HG03060 (cell line): ENCODE measurements around the gene SMCHD1.
A peak's percentile ranks its signal among the peaks of the same experiment; 100 is the strongest.

Experiments
- ATAC-seq: cut with Tn5 transposase; IDR thresholded peaks from one replicate; pipeline ENCODE4 v1.9.1; 2021; ENCODE audit warnings: low read depth, moderate number of reproducible peaks; ENCODE audit not compliant: unreplicated experiment

Gene SMCHD1

GRCh38 chr18:2655178-2655953 lies at the start of gene SMCHD1:
Gene SMCHD1, plus strand, starts transcription at chr18:2655726. Its CDS starts 350 bp downstream, at chr18:2656076.
- peak; percentile 32 for ATAC-seq

DNA sequence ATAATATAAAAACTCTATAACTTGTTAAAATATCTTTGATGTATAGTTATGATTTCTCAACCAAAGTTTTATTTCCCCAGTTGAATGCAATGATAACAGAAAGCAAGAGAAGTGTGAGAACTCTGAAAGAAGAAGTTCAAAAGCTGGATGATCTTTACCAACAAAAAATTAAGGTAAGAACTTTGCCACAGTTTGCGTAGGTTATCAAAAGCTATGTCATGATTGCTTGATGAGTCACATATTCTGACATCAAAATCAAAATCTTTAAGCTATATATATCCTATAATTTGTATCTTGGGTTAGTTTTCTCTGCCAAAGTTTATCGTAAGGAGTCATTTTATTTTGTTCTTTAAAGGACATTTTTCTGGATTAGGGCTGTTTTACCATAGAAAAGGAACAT lies 49.2 kb upstream of the SMCHD1 start:
- ATAC-seq, result no peak

DNA sequence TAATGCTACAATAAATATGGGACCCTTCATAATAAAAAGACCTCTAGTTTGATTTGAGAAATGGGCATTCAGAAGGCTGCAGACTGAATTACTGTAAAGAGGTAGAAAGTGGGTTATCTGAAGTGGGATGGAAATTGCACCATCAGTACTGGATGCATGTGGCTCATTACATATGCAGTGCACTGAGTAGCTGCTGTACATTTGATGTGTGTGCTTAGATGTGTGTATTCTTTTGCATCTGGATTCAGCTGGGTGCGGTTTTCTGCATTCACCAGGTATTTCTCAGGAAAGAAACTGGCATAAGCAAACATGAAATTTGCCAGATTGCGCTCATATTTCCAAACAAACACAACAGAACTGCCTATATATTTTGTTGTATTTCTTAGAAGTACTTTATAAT lies 45.9 kb upstream of the SMCHD1 start:
- ATAC-seq, result no peak

- ATAC-seq, result no peak
These were observed 45.0 kb upstream of the SMCHD1 start for GRCh38 chr18:2610549-2610948.

DNA sequence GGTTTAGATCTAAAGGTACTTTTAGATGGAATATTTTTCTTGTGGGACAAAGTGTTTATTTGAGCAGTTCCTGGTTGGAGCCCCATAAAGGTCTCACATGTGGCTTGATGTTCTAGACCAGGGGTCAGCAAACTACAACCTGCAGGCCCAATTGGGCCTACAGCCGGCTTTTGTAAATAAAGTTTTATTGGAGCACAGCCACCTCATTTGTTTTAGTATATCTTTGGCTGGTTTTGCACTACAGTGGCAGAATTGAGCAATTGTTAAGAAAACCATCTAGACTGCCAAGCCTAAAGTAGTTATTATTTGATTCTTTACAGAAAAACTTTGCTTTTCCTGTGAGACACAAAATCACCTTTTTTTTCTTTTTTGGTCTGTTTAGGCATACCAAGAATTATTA lies 42.5 kb upstream of the SMCHD1 start:
- no peak for ATAC-seq

DNA sequence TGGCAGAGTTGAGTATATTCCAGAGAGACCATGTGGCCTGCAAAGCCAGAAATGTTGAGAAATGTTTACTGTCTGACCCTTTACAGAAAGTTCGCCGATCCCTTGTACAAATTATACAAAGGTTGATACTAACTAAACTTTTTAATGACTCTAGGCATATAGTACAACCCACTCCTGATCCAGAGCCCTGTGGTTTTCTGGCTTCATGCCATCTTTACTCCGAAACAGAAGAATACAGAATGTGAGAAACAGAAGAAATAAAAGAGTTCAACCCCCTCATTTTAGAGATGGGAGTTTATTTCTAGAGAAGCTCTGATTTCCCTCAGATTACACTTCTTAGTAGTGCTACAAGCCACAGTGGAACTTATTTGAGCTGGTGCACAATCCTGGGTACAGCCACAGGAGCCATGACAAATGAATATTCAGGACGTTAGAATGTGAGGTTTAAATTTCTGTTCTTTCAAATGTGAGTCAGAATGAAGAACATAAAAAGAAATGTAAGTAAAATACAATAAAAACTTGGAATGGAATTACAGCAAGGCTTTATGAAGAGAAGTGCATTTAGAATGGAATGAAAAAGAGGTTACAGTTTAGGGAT lies 38.0 kb upstream of the SMCHD1 start:
- no peak for ATAC-seq

GRCh38 chr18:2618009-2618408 lies 37.5 kb upstream of the SMCHD1 start:
- no peak for ATAC-seq

DNA sequence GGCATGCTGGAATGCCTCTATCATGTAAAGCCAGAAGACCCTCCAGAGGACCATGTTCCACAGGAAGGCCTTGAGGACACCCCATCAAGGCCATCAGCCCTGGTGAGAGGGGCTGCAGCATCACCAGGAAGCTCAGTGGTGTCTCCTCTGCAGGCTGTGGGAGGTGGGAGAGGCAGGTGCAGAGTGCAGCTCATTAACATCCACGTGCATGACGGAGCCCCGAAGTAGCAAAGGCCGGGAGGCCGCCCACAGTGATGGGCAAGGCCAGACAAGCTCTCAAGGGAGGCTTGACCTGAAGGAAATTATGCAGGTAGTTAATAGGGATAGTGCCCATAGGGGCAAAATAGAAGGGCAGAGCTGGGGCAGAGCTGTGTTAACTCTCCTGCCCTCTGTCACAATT lies 30.3 kb upstream of the SMCHD1 start:
- ATAC-seq, result no peak

DNA sequence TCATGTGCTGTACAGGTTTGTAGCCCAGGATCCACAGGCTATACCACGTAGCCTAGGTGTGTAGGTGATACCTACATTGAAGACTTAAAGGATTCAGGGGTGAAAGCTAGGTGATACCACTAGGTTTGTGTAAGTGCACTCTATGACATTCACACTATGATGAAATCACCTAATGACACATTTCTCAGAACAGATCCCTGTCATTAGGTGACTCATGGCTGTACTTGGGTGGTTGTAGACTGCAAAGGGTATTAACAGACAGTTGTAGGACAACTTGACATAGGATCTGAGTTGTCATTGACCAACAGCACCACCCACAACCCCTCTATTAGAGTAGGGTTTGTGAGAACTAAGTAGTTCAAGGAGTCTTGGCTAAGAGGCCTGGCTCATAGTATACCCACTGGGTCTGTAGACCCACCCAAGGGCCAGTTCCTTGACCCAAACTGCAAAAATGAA lies 27.7 kb upstream of the SMCHD1 start:
- ATAC-seq, result no peak

DNA sequence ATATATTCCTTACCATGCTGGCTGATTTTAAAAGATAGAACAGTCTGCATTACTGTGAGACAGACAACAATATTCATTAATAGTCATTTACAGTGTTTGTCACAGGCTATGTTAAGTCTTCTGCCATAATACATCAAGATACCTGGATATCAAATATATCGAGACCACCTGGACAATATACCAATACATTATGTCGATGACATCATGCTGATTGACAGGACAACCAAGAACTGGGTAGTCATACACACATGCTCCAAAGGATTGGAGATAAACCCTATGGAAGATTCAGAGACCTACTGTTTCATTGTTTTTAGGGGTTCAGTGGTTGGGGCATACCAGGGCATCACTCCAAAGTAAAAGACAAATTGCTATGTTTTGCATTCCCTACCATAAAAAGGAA lies 26.5 kb upstream of the SMCHD1 start:
- no peak for ATAC-seq

DNA sequence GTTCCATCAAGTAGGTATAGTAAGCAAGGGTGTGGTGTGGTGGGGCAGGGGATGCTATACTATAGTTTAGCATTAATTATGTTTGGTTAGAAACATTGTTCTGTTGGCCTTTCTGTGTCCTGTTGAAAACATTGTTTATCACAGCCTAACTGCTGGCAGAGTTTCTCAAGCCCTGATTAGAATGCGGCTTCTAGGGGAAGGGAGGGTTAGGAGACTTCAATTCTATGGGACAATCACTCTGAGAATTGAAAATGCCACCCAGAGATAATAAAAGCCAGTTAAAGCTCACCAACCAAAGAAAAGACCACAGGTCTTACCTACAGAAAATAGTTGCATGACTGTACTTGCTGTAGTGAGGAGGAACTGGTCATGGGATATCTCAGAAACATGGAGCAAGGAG lies 19.9 kb upstream of the SMCHD1 start:
- no peak for ATAC-seq

DNA sequence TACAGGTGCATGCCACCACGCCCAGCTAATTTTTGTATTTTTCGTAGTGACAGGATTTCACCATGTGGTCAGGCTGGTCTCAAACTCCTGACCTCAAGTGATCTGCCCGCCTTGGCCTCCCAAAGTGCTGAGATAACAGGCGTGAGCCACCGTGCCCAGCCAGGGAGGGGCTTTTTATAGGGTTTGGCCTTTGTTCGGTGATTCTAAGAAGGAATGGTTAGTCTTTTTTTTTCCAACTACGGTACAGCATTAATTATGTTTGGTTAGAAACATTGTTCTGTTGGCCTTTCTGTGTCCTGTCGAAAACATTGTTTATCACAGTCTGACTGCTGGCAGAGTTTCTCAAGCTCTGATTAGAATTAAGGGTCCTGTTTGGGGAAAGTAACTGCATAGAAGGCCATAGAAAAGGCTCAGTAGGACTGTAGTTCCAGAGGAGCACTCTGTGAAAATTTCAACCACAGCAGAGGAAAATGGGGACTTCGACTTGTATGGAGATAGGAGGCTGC lies 19.3 kb upstream of the SMCHD1 start:
- ATAC-seq, result no peak

DNA sequence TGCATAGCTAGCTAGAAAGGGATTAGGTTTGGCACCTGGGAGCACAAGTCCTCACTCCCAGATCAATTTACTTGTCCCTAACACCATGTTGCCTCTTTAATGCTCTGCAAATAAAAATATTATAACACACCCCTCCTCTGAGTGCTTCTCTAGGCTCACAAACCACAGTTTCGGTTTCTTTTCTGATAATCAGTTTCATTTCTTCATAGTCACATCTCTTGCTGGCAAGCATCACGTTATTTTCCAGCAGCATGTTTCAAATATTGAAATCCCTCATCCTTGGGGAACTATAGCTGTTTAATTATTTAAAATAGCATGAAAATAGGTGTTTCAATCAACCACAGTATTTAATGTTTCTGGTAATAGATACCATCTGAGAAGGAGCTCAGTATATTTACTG lies 13.9 kb upstream of the SMCHD1 start:
- ATAC-seq, result peak; percentile 60

GRCh38 chr18:2642771-2643170 lies 12.8 kb upstream of the SMCHD1 start:
- no peak for ATAC-seq

DNA sequence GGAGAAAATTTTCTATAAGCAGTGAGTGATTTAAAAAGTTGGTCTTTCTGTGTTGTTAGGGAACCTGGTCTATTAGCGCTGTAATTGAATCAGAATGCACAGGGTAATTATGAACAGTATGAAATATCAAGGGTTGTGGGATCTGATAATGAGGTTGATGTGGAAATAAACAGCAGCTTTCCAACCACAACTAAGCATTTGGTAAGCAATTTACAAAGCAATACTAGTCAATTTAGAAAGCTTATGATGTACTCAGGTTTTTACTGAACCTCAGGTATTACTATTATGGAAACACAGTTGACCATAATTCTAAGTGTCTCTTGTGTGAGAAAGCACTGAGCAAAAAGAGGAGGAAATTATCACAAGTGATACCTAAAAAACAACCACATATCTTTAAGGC lies 11.0 kb upstream of the SMCHD1 start:
- ATAC-seq, result no peak

DNA sequence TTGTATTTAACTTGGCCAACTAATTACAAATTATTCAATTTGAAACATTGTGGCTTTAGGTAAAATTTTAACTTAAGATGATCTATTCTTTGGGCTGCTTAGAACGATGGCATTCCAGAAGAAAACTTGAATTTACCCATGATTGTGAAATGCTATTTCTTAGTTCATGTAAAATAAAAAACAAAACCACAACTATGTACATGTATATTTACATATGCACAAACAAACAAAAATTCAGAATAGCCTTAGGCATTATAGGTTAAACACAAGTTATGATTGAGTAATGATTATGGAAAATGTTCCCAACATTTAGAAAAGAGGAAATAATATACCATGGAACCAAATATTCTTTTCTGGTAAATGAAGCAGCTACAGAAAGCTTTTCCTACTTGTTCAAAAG lies 3.5 kb upstream of the SMCHD1 start:
- ATAC-seq, result no peak

DNA sequence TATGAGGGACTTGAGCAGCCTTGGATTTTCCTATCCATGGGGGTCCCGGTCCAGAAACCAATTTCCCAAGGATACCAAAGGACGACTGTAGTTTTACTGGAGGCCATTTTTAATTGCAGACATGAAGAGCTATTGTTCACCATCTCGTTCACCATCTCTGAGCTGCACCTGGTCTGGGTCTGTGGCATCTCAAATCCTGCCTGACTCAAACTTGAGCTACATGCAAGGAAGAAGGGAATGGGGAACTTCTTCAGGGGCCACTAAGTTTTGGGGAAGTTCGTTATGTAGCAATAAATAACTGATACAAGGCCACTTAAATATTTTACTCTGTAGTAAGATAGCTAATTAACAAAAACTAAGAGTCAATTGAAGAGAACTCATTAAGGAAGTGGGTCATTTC lies 2.1 kb upstream of the SMCHD1 start:
- ATAC-seq, result no peak

- no peak for ATAC-seq
These were observed 1.2 kb upstream of the SMCHD1 start for GRCh38 chr18:2654169-2654927.

- ATAC-seq, result peak; percentile 15
These were observed 673 bp upstream of the SMCHD1 start for GRCh38 chr18:2654928-2655177.

GRCh38 chr18:2655954-2656236 lies 369 bp downstream of the SMCHD1 start:
- ATAC-seq, result peak; percentile 8

GRCh38 chr18:2656237-2656980 lies 883 bp downstream of the SMCHD1 start:
- ATAC-seq, result no peak
